ENCODE results near the gene BRINP2. TPM values are rescaled to one million over a fixed set of nuclear protein-coding genes. Genes with fewer than 3 reads are reported as not detected.

BRINP2 gene
- total and polyA plus RNA-seq, 4 donors, result 0.04 to 0.15 (median 0.05) TPM

DNA sequence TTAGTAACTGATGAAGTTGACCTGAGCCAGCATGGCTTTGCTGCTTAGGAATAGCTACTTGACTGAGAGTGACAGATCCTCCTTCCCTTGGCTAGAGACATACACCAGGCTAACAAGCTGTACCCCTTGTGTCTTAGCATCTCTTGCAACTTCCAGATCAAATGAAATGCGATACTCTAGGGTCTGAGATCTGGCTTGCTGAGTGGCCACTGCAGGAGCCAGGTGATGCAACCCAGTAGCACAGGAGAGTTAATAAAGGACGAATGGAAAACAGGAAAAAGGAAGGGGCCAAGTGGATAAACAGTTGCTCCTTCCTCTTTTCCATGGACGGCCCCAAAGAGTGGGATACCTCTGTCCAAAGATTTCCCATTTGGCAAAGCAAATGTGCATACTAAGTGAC is 44.5 kb upstream of the BRINP2 start:
- Histone ChIP-seq H3K9ac (ENCODE audit: insufficient read depth in 1 of 2, low read length in 2 of 2) (no peak overlapping the region), H3K9me3 (ENCODE audit: control insufficient read depth in 4 of 4, insufficient read depth in 3 of 4, low read length in 3 of 4) (peaks cover 0 to 3% (median 0%) of the 10 kb centered on the region in 4 donors), H3K4me1 (ENCODE audit: control insufficient read depth in 5 of 5, insufficient read depth in 5 of 5, low read length in 5 of 5) (no peaks in the 10 kb centered on the region), H3K36me3 (ENCODE audit: control insufficient read depth in 4 of 4, insufficient read depth in 4 of 4, low read length in 4 of 4) (no peaks in the 10 kb centered on the region), H3K27me3 (ENCODE audit: control insufficient read depth in 3 of 3, insufficient read depth in 3 of 3, low read length in 2 of 3) (no peaks in the 10 kb centered on the region), H3K27ac (ENCODE audit: low read depth in 1 of 2, low read length in 1 of 2) (no peak overlapping the region), H3K4me3 (no peak overlapping the region)
- no peak for DNase-seq
- no peak for ATAC-seq (ENCODE audit: insufficient read depth, low FRiP score)
- WGBS, 2 donors, result 39 to 59% methylated on average over 3 of the region's 3 CpGs
- TF ChIP-seq, protein P1, sequence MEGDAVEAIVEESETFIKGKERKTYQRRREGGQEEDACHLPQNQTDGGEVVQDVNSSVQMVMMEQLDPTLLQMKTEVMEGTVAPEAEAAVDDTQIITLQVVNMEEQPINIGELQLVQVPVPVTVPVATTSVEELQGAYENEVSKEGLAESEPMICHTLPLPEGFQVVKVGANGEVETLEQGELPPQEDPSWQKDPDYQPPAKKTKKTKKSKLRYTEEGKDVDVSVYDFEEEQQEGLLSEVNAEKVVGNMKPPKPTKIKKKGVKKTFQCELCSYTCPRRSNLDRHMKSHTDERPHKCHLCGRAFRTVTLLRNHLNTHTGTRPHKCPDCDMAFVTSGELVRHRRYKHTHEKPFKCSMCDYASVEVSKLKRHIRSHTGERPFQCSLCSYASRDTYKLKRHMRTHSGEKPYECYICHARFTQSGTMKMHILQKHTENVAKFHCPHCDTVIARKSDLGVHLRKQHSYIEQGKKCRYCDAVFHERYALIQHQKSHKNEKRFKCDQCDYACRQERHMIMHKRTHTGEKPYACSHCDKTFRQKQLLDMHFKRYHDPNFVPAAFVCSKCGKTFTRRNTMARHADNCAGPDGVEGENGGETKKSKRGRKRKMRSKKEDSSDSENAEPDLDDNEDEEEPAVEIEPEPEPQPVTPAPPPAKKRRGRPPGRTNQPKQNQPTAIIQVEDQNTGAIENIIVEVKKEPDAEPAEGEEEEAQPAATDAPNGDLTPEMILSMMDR (IDR thresholded peaks at IDR 0.05; ENCODE audit: control extremely low read depth, extremely low read depth), result no peak

DNA sequence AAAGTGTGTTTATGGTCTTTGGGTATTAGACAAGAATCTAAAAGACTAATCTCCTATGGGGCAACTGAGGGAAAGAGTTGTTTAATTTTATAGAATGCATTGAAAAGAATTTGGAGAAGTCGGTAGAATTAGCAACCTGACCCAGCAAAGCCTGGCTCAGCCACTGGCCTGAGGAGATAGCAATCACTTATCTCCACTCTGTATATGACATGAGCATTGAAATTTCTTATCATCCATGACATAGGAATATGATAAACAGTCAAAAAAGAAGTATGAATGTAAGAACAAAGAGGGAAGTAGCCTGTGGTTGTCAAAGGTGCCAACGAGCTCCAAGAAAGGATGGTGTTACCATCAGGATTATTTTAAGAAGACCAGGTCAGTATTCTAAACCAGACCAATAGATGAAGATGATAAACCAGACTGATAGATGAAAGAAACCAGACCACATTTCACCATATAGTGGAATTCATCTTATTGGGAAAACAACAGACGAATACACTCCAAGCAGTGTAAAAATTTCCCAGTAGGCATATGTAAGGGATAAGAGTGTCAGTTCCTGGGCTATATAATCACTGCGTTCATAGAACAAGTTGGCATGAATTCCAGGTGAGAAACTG is 42.0 kb upstream of the BRINP2 start:
- H3K36me3 ChIP-seq (ENCODE audit: control insufficient read depth in 4 of 4, insufficient read depth in 4 of 4, low read length in 4 of 4), result no peaks in the 10 kb centered on the region
- peaks cover 0 to 3% (median 0%) of the 10 kb centered on the region in 4 donors for H3K9me3 ChIP-seq (ENCODE audit: control insufficient read depth in 4 of 4, insufficient read depth in 3 of 4, low read length in 3 of 4)
- no peaks in the 10 kb centered on the region for H3K4me1 ChIP-seq (ENCODE audit: control insufficient read depth in 5 of 5, insufficient read depth in 5 of 5, low read length in 5 of 5)
- no peaks in the 10 kb centered on the region for H3K27me3 ChIP-seq (ENCODE audit: control insufficient read depth in 3 of 3, insufficient read depth in 3 of 3, low read length in 2 of 3)
- H3K4me3 ChIP-seq, result no peak overlapping the region
- TF ChIP-seq, protein P1 (IDR thresholded peaks at IDR 0.05; ENCODE audit: control extremely low read depth, extremely low read depth), result no peak
- DNase-seq, result no peak
- 81 to 82% methylated on average over 4 of the region's 4 CpGs for whole genome bisulfite sequencing, 2 donors
- ATAC-seq (ENCODE audit: insufficient read depth, low FRiP score), result no peak
- no peak overlapping the region for H3K9ac ChIP-seq (ENCODE audit: insufficient read depth in 1 of 2, low read length in 2 of 2)
- no peak overlapping the region for H3K27ac ChIP-seq (ENCODE audit: low read depth in 1 of 2, low read length in 1 of 2)

DNA sequence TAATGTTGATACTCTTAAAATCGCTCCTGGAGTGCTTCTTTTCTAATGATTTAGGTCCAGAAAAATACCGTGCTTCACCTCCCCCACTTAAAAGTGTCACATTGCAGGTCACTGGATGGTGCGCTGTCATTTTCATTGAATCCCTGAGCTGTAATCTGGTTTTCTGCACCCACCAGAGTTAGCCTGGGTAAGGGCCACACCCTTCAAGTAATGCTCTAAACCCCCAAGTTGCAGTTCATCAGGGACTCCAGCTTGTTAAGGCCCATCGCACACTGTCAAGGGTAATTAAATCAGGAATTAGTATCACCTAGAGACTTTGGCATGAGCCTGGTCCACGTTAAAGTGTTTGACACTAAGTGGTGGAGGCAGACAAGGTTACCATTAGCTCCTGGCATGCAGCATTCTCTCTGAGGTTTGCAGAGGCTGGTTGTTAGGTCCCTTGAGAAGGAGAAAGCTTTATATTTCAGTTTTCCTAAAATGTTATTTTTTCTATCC is 40.3 kb upstream of the BRINP2 start:
- no peak for ATAC-seq (ENCODE audit: insufficient read depth, low FRiP score)
- Histone ChIP-seq H3K36me3 (ENCODE audit: control insufficient read depth in 4 of 4, insufficient read depth in 4 of 4, low read length in 4 of 4) (no peaks in the 10 kb centered on the region), H3K9ac (ENCODE audit: insufficient read depth in 1 of 2, low read length in 2 of 2) (no peak overlapping the region), H3K27me3 (ENCODE audit: control insufficient read depth in 3 of 3, insufficient read depth in 3 of 3, low read length in 2 of 3) (no peaks in the 10 kb centered on the region), H3K27ac (ENCODE audit: low read depth in 1 of 2, low read length in 1 of 2) (no peak overlapping the region), H3K9me3 (ENCODE audit: control insufficient read depth in 4 of 4, insufficient read depth in 3 of 4, low read length in 3 of 4) (peaks cover 0 to 3% (median 0%) of the 10 kb centered on the region in 4 donors), H3K4me1 (ENCODE audit: control insufficient read depth in 5 of 5, insufficient read depth in 5 of 5, low read length in 5 of 5) (no peaks in the 10 kb centered on the region), H3K4me3 (no peak overlapping the region)
- DNase-seq, result no peak
- TF ChIP-seq, protein P1 (IDR thresholded peaks at IDR 0.05; ENCODE audit: control extremely low read depth, extremely low read depth), result no peak
- 86 to 90% methylated on average over 5 of the region's 5 CpGs for WGBS, 2 donors

DNA sequence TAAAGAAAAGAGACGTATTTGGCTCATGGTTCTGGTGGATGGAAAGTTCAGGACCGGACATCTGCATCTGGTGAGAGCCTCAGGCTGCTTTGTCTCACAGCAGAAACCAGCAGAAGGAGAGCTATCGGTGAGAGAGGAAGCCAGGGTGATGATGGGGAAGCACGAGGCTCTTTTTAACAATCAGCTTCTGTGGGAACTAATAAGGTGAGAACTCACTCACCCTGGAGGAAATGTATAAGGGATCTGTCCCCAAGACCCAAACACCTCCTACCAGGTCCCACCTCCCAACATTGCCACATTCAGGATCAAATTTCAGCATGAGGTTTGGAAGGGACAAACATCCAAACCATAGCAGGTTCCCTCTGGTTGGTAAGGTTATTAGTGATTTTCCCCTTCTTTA is 39.0 kb upstream of the BRINP2 start:
- Histone ChIP-seq H3K27me3 (ENCODE audit: control insufficient read depth in 3 of 3, insufficient read depth in 3 of 3, low read length in 2 of 3) (no peaks in the 10 kb centered on the region), H3K9ac (ENCODE audit: insufficient read depth in 1 of 2, low read length in 2 of 2) (no peak overlapping the region), H3K36me3 (ENCODE audit: control insufficient read depth in 4 of 4, insufficient read depth in 4 of 4, low read length in 4 of 4) (no peaks in the 10 kb centered on the region), H3K4me1 (ENCODE audit: control insufficient read depth in 5 of 5, insufficient read depth in 5 of 5, low read length in 5 of 5) (no peaks in the 10 kb centered on the region), H3K4me3 (no peak overlapping the region), H3K9me3 (ENCODE audit: control insufficient read depth in 4 of 4, insufficient read depth in 3 of 4, low read length in 3 of 4) (peaks cover 0 to 3% (median 0%) of the 10 kb centered on the region in 4 donors), H3K27ac (ENCODE audit: low read depth in 1 of 2, low read length in 1 of 2) (no peak overlapping the region)
- TF ChIP-seq, protein P1 (IDR thresholded peaks at IDR 0.05; ENCODE audit: control extremely low read depth, extremely low read depth), result no peak
- no peak for ATAC-seq (ENCODE audit: insufficient read depth, low FRiP score)
- DNase-seq, result no peak
- WGBS, 2 donors, result 54 to 62% methylated on average over 4 of the region's 4 CpGs

All from lung (tissue), 12 donors.